KMS-11 (cell line): ENCODE measurements around the gene OR1I1.
"Not testable (repeated sequence)": the region's sequence is repeated elsewhere in the genome, so short reads cannot be mapped to it uniquely, and the experiment has no call there.

ENCODE experiments used
- H2AFZ ChIP-seq: fragments of 200-600 bp; sonication (generic); 2 replicates; pipeline ENCODE4 v1.6.1; 2016; ENCODE audit warnings: antibody characterized with exemption, mixed run types, low read depth
- H3K27ac ChIP-seq: fragments of 200-600 bp; sonication (generic); 2 replicates; pipeline ENCODE4 v1.6.1; 2016; ENCODE audit warnings: mild to moderate bottlenecking, mixed run types
- H3K27me3 ChIP-seq: fragments of 200-600 bp; sonication (generic); 2 replicates; pipeline ENCODE4 v1.6.1; 2017; ENCODE audit warnings: mild to moderate bottlenecking, low read depth, mixed run types, moderate library complexity; ENCODE audit not compliant: insufficient read depth
- H3K36me3 ChIP-seq: fragments of 200-600 bp; sonication (generic); 2 replicates; pipeline ENCODE4 v1.6.1; 2017; ENCODE audit warnings: mild to moderate bottlenecking, mixed run types; ENCODE audit not compliant: insufficient read depth
- H3K4me1 ChIP-seq: fragments of 200-600 bp; sonication (generic); 2 replicates; pipeline ENCODE4 v1.6.1; 2016; ENCODE audit warnings: mild to moderate bottlenecking, low read depth, mixed run types; ENCODE audit not compliant: poor library complexity, severe bottlenecking
- H3K4me2 ChIP-seq: fragments of 200-600 bp; sonication (generic); 2 replicates; pipeline ENCODE4 v1.7.0; 2016; ENCODE audit warnings: mild to moderate bottlenecking, mixed run types
- H3K4me3 ChIP-seq: fragments of 200-600 bp; sonication (generic); IDR thresholded peaks from 2 replicates; pipeline ENCODE4 v1.6.1; 2017; ENCODE audit warnings: low read depth, low read length, mixed read lengths; ENCODE audit not compliant: insufficient read depth
- H3K79me2 ChIP-seq: fragments of 200-600 bp; sonication (generic); 2 replicates; pipeline ENCODE4 v1.6.1; 2016; ENCODE audit warnings: low read depth, mixed run types; ENCODE audit not compliant: insufficient read depth
- H3K9ac ChIP-seq: fragments of 200-600 bp; sonication (generic); 2 replicates; pipeline ENCODE4 v1.6.1; 2016; ENCODE audit warnings: mild to moderate bottlenecking, mixed run types
- H4K20me1 ChIP-seq: fragments of 200-600 bp; sonication (generic); 2 replicates; pipeline ENCODE4 v1.6.1; 2016; ENCODE audit warnings: mild to moderate bottlenecking, mixed run types; ENCODE audit not compliant: insufficient read depth
- CTCF ChIP-seq: fragments of 200-600 bp; sonication (generic); conservative IDR thresholded peaks from 2 replicates; pipeline ENCODE4 v1.6.1; 2017; ENCODE audit warnings: low read depth, mild to moderate bottlenecking, antibody characterized with exemption, low read length, moderate library complexity, mixed read lengths

OR1I1 gene

GRCh38 chr19:15093001-15093400, 11.0 kb downstream of the OR1I1 start:
- no peak overlapping the region for H3K4me3 ChIP-seq
- H3K36me3 ChIP-seq: no peaks in the 10 kb centered on the region
- H3K4me1 ChIP-seq: no peaks in the 10 kb centered on the region
- no peaks in the 10 kb centered on the region for H4K20me1 ChIP-seq
- no peak overlapping the region for H3K4me2 ChIP-seq
- no peak for TF ChIP-seq CTCF
- no peak overlapping the region for H2AFZ ChIP-seq
- H3K9ac ChIP-seq: no peak overlapping the region
- no peak overlapping the region for H3K27ac ChIP-seq
- no peaks in the 10 kb centered on the region for H3K79me2 ChIP-seq
- H3K27me3 ChIP-seq: peaks cover 25% of the 10 kb centered on the region; the same call in 1 of the 2 replicates

GRCh38 chr19:15096223-15096622, 14.2 kb downstream of the OR1I1 start:
- H3K27ac ChIP-seq: no peak overlapping the region
- no peak overlapping the region for H3K4me3 ChIP-seq
- H3K4me2 ChIP-seq: no peak overlapping the region
- no peaks in the 10 kb centered on the region for H3K79me2 ChIP-seq
- H3K4me1 ChIP-seq: no peaks in the 10 kb centered on the region
- H4K20me1 ChIP-seq: no peaks in the 10 kb centered on the region
- no peaks in the 10 kb centered on the region for H3K36me3 ChIP-seq
- no peak overlapping the region for H3K9ac ChIP-seq
- TF ChIP-seq CTCF: no peak
- no peak overlapping the region for H2AFZ ChIP-seq
- peaks cover 30% of the 10 kb centered on the region; the same call in 1 of the 2 replicates for H3K27me3 ChIP-seq

GRCh38 chr19:15097980-15098379, 16.0 kb downstream of the OR1I1 start:
- H3K27ac ChIP-seq, H3K9ac ChIP-seq, H3K36me3 ChIP-seq, H3K79me2 ChIP-seq, H2AFZ ChIP-seq, H3K4me2 ChIP-seq, H3K4me1 ChIP-seq, H3K4me3 ChIP-seq, H4K20me1 ChIP-seq: not testable (repeated sequence)
- H3K27me3 ChIP-seq: peaks cover 30% of the 10 kb centered on the region; the same call in 1 of the 2 replicates

- Histone ChIP-seq H2AFZ (no peak overlapping the region), H3K4me1 (no peaks in the 10 kb centered on the region), H3K4me2 (no peak overlapping the region), H3K36me3 (no peaks in the 10 kb centered on the region), H3K27ac (no peak overlapping the region), H3K9ac (no peak overlapping the region), H3K79me2 (no peaks in the 10 kb centered on the region), H4K20me1 (no peaks in the 10 kb centered on the region), H3K4me3 (no peak overlapping the region), H3K27me3 (peaks cover 30% of the 10 kb centered on the region; the same call in 1 of the 2 replicates)
- TF ChIP-seq CTCF: no peak
Measured at GRCh38 chr19:15098460-15098859, 16.4 kb downstream of the OR1I1 start.

GRCh38 chr19:15099017-15099582, 17.1 kb downstream of the OR1I1 start:
- no peaks in the 10 kb centered on the region for H3K36me3 ChIP-seq
- H3K4me1 ChIP-seq: no peaks in the 10 kb centered on the region
- H3K9ac ChIP-seq: no peak overlapping the region
- H3K79me2 ChIP-seq: no peaks in the 10 kb centered on the region
- no peaks in the 10 kb centered on the region for H4K20me1 ChIP-seq
- H3K27me3 ChIP-seq: peaks cover 28% of the 10 kb centered on the region; the same call in 1 of the 2 replicates
- no peak overlapping the region for H3K4me2 ChIP-seq
- H3K4me3 ChIP-seq: no peak overlapping the region
- no peak overlapping the region for H3K27ac ChIP-seq
- H2AFZ ChIP-seq: no peak overlapping the region
- TF ChIP-seq CTCF: no peak
